Stimulated activated CD4-positive, alpha-beta T cell treated with anti-CD3 and anti-CD28 coated beads, Interleukin-15, amount 100 ng/mL, for 1 hour (primary cell): ENCODE data around the gene AICDA.
"Not testable (repeated sequence)": the region's sequence is repeated elsewhere in the genome, so short reads cannot be mapped to it uniquely, and the experiment has no call there.

Source experiments
- DNase-seq, 2 donors: peaks; one replicate each; pipeline ENCODE4 v3.0.0-alpha.2; 2020; ENCODE audit warnings: low read depth in 1 of 2, low spot score in 1 of 2

AICDA gene

GRCh38 chr12:8612629-8613028, at the start of gene AICDA:
Gene AICDA (minus strand): TSS chr12:8612859. CDS start chr12:8612767, 92 bp downstream.
- DNase-seq, result no peak

GRCh38 chr12:8661751-8662150, 49.1 kb upstream of the AICDA start:
- no peak for DNase-seq

GRCh38 chr12:8661016-8661415, 48.4 kb upstream of the AICDA start:
- DNase-seq, result no peak

GRCh38 chr12:8658346-8658745, 45.7 kb upstream of the AICDA start:
- no peak for DNase-seq

- no peak for DNase-seq
Observed at GRCh38 chr12:8655421-8655820, 42.8 kb upstream of the AICDA start.

- DNase-seq, result peak in 1 of 2 donors; percentile 6
Observed at GRCh38 chr12:8648576-8649205, 36.0 kb upstream of the AICDA start.

GRCh38 chr12:8647968-8648367, 35.3 kb upstream of the AICDA start:
- no peak for DNase-seq

- DNase-seq, result no peak
Observed at GRCh38 chr12:8644345-8645248, 31.9 kb upstream of the AICDA start.

- no peak for DNase-seq
Observed at GRCh38 chr12:8642775-8643174, 30.1 kb upstream of the AICDA start.

- no peak for DNase-seq
Observed at GRCh38 chr12:8639936-8640335, 27.3 kb upstream of the AICDA start.

- DNase-seq, result no peak
Observed at GRCh38 chr12:8638951-8639350, 26.3 kb upstream of the AICDA start.

- no peak for DNase-seq
Observed at GRCh38 chr12:8637666-8638065, 25.0 kb upstream of the AICDA start.

- no peak for DNase-seq
Observed at GRCh38 chr12:8637244-8637643, 24.6 kb upstream of the AICDA start.

- no peak for DNase-seq
Observed at GRCh38 chr12:8636581-8636980, 23.9 kb upstream of the AICDA start.

- not testable (repeated sequence) for DNase-seq
Observed at GRCh38 chr12:8636007-8636346, 23.3 kb upstream of the AICDA start.

- not testable (repeated sequence) for DNase-seq
Observed at GRCh38 chr12:8635342-8636006, 22.8 kb upstream of the AICDA start.

GRCh38 chr12:8630131-8630530, 17.5 kb upstream of the AICDA start:
- DNase-seq, result no peak

- no peak for DNase-seq
Observed at GRCh38 chr12:8629486-8630033, 16.9 kb upstream of the AICDA start.

- DNase-seq, result no peak
Observed at GRCh38 chr12:8628731-8629130, 16.1 kb upstream of the AICDA start.

GRCh38 chr12:8624750-8625149, 12.1 kb upstream of the AICDA start:
- not testable (repeated sequence) for DNase-seq

GRCh38 chr12:8622646-8623045, 10.0 kb upstream of the AICDA start:
- no peak for DNase-seq

GRCh38 chr12:8615206-8615605, 2.5 kb upstream of the AICDA start:
- DNase-seq, result no peak
